Measurements from ENCODE around the gene TTYH2. TPM values are rescaled to one million over a fixed set of nuclear protein-coding genes. Genes with fewer than 3 reads are reported as not detected.

TTYH2 gene
- polyA plus RNA-seq, 1 donor from 2014 or later: 2.5 TPM

GRCh38 chr17:74233937-74234336 is 20.6 kb downstream of the TTYH2 start:
- no peaks in the 10 kb centered on the region for H3F3A ChIP-seq (ENCODE audit: insufficient read depth, low read length, poor library complexity, severe bottlenecking)
- no peak overlapping the region for H3K4me3 ChIP-seq (ENCODE audit: low read length)
- no peaks in the 10 kb centered on the region for H4K20me1 ChIP-seq (ENCODE audit: insufficient read depth)
- H3K9me3 ChIP-seq (ENCODE audit: low read length): no peaks in the 10 kb centered on the region
- TF ChIP-seq CTCF (IDR thresholded peaks at IDR 0.05; ENCODE audit: poor library complexity, severe bottlenecking) (no peak), RAD21 (conservative IDR thresholded peaks at IDR 0.05) (no peak)
- no peaks in the 10 kb centered on the region for H3K79me2 ChIP-seq (replicated peaks; ENCODE audit: insufficient read depth, low read length)
- H2AFZ ChIP-seq (ENCODE audit: low read depth, low read length): no peak overlapping the region
- no peak overlapping the region for H3K9ac ChIP-seq (ENCODE audit: low read length)
- H3K4me2 ChIP-seq (ENCODE audit: low read length): no peak overlapping the region
- H3K27me3 ChIP-seq (ENCODE audit: insufficient read depth, low read depth, low read length): no peaks in the 10 kb centered on the region
- H3K36me3 ChIP-seq (ENCODE audit: insufficient read depth, low read length): no peaks in the 10 kb centered on the region
- no peaks in the 10 kb centered on the region for H3K9me2 ChIP-seq (ENCODE audit: insufficient read depth, low read length)
- no peak overlapping the region for H3K27ac ChIP-seq (ENCODE audit: low read length)

- Histone ChIP-seq H3K4me3 (ENCODE audit: low read length) (no peak overlapping the region), H3K27ac (ENCODE audit: low read length) (no peak overlapping the region), H2AFZ (ENCODE audit: low read depth, low read length) (no peak overlapping the region), H3K9me3 (ENCODE audit: low read length) (no peaks in the 10 kb centered on the region), H3K9ac (ENCODE audit: low read length) (no peak overlapping the region), H3K27me3 (ENCODE audit: insufficient read depth, low read depth, low read length) (no peaks in the 10 kb centered on the region), H3K79me2 (replicated peaks; ENCODE audit: insufficient read depth, low read length) (no peaks in the 10 kb centered on the region), H3K36me3 (ENCODE audit: insufficient read depth, low read length) (no peaks in the 10 kb centered on the region), H3F3A (ENCODE audit: insufficient read depth, low read length, poor library complexity, severe bottlenecking) (no peaks in the 10 kb centered on the region), H3K4me2 (ENCODE audit: low read length) (no peak overlapping the region), H4K20me1 (ENCODE audit: insufficient read depth) (no peaks in the 10 kb centered on the region), H3K9me2 (ENCODE audit: insufficient read depth, low read length) (no peaks in the 10 kb centered on the region)
- TF ChIP-seq POLR2AphosphoS5 (IDR thresholded peaks at IDR 0.05) (no peak), CTCF (IDR thresholded peaks at IDR 0.05; ENCODE audit: poor library complexity, severe bottlenecking) (no peak), RAD21 (conservative IDR thresholded peaks at IDR 0.05) (no peak), EZH2 (IDR thresholded peaks at IDR 0.05; ENCODE audit: borderline replicate concordance, insufficient read depth, low read length, poor library complexity, severe bottlenecking) (no peak), MXI1 (conservative IDR thresholded peaks at IDR 0.05; ENCODE audit: poor library complexity, severe bottlenecking) (no peak), SMC3 (conservative IDR thresholded peaks at IDR 0.05; ENCODE audit: poor library complexity) (no peak), REST (IDR thresholded peaks at IDR 0.05; ENCODE audit: borderline replicate concordance) (no peak), TAF1 (IDR thresholded peaks at IDR 0.05; ENCODE audit: low read depth) (no peak), EP300 (conservative IDR thresholded peaks at IDR 0.05; ENCODE audit: poor library complexity, severe bottlenecking) (no peak)
These were observed 21.1 kb downstream of the TTYH2 start for GRCh38 chr17:74234486-74234885.
